ENCODE measurements around the gene ALKBH4. TPM values are rescaled to one million over a fixed set of nuclear protein-coding genes. Genes with fewer than 3 reads are reported as not detected.

ALKBH4 gene
- total RNA-seq, 1 experiment from 2014 or later: 31.0 TPM

DNA sequence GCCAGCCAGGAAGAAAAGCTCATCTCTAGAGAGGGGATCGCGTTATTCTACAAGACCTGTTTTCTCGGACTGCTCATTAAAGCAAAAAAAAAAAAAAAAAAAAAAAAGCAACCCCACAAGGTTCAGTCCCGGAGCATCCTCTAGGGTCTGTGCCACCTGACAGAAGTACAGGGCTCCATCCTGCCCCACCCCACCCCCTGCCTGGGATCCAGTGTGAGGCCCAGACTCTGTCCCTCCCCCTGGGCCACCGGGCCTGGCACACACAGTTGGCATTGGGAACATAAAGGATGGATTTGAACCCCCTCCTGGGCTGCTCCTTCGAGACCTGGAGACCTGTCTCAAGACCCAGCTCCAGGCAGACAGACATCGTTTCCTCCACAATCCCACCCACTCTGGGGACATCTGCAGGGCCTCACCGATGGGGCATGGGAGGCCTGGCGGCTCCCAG lies 30.6 kb downstream of the ALKBH4 start:
- no peaks in the 10 kb centered on the region for H3K27me3 ChIP-seq (ENCODE audit: low read length)
- peak; percentile 13 for ATAC-seq
- no peaks in the 10 kb centered on the region for H3K9me3 ChIP-seq (ENCODE audit: low read length)
- BruUV-seq (replicated peaks): TSS peak; percentile 36
- H3K4me2 ChIP-seq (ENCODE audit: low read length): peak overlapping the region; percentile 94
- H3K79me2 ChIP-seq (ENCODE audit: low read length): no peaks in the 10 kb centered on the region
- ChIA-PET CTCF (interaction anchor here (0.6 kb wide), 1 partner anchor 16 kb away, joined by 6 read pairs; no protein-coding TSS in a partner anchor), POLR2A (ENCODE audit: unreplicated experiment) (interaction anchor here (0.6 kb wide), 2 partner anchors 16 to 228 kb away, joined by 3 to 6 read pairs; no protein-coding TSS in a partner anchor)
- no peaks in the 10 kb centered on the region for H4K20me1 ChIP-seq (ENCODE audit: low read length)
- no peak overlapping the region for H3K27ac ChIP-seq (ENCODE audit: low read length)
- peaks cover 6% of the 10 kb centered on the region for H3F3A ChIP-seq (ENCODE audit: low read length, unreplicated experiment)
- H3K4me1 ChIP-seq (ENCODE audit: insufficient read depth, low read length): peaks cover 15% of the 10 kb centered on the region
- H3K4me3 ChIP-seq (ENCODE audit: low read length): peak overlapping the region; percentile 82
- no peak for TF ChIP-seq EZH2 (IDR thresholded peaks at IDR 0.05; ENCODE audit: low read length, unreplicated experiment)
- intact Hi-C loops (cut with micrococcal nuclease): no loop called here
- peak; percentile 9 for DNase-seq
- H3K9me2 ChIP-seq (replicated peaks; ENCODE audit: low read length): no peaks in the 10 kb centered on the region
- H2AFZ ChIP-seq (ENCODE audit: low read length): peak overlapping the region; percentile 84
- no peaks in the 10 kb centered on the region for H3K36me3 ChIP-seq (ENCODE audit: low read depth, low read length)
- H3K9ac ChIP-seq (ENCODE audit: low read length): peak overlapping the region; percentile 75

DNA sequence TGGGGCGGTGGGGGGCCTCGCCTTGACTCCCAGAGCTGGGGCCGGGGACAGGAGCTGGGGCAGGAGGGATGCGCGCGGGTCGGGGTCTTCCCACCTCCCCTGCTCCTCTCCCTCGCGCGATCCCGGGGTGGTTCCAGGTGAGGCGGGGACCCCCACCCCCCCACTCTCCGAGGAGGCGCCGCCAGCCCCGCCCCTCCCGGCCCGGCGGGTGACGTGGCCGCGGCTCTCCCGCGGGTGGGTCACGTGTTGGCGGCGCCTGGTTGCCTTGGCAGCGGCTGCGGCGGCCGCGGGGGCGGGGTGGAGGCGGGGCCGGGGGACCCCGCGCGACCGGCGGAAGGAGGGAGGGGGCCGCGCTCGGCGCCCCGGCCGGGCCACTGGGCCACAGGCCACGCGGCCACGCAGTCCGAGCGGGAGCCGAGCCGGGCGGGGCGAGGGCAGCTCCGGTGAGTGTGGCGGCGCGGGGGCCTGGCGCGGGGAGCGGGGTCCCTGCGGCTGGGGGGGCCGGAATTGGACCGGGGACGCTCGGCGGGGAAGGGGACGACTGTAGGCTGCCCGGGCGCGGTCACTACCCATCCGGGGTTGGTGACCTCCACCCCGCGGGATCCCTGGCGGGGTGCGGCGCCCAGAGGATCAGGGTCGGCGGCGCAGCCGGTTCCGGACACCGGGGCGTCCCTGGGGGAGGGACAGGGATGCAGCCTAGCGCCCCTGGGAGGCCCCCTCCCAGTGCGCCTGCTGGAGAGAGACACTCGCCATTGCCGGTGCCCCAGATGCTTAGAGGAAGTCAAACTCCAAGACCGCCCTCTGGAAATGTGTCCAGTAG lies 31.2 kb downstream of the ALKBH4 start, which contains the start of gene ORAI2:
Gene ORAI2 (plus strand): TSS at position 357 of the 820 bp plus-strand sequence. CDS start 5,382 bp downstream, outside the sequence.
- peaks cover 6% of the 10 kb centered on the region for H3F3A ChIP-seq (ENCODE audit: low read length, unreplicated experiment)
- POLR2A ChIA-PET (ENCODE audit: unreplicated experiment): interaction anchor here (0.6 kb wide), 2 partner anchors 17 to 227 kb away, joined by 3 to 6 read pairs; no protein-coding TSS in a partner anchor
- intact Hi-C loops (cut with micrococcal nuclease): no loop called here
- ATAC-seq (peak; percentile 49), DNase-seq (peak; percentile 58)
- H3K79me2 ChIP-seq (ENCODE audit: low read length): no peaks in the 10 kb centered on the region
- no peaks in the 10 kb centered on the region for H3K27me3 ChIP-seq (ENCODE audit: low read length)
- BruUV-seq (replicated peaks): no TSS peak
- no peak within 1 kb of the TSS for H3K27ac ChIP-seq (ENCODE audit: low read length)
- peak within 1 kb of the TSS; percentile 82 for H3K4me3 ChIP-seq (ENCODE audit: low read length)
- no peaks in the 10 kb centered on the region for H3K36me3 ChIP-seq (ENCODE audit: low read depth, low read length)
- H3K4me2 ChIP-seq (ENCODE audit: low read length): peak within 1 kb of the TSS; percentile 94
- H3K9me3 ChIP-seq (ENCODE audit: low read length): no peaks in the 10 kb centered on the region
- H3K9ac ChIP-seq (ENCODE audit: low read length): peak within 1 kb of the TSS; percentile 75
- TF ChIP-seq EZH2 (IDR thresholded peaks at IDR 0.05; ENCODE audit: low read length, unreplicated experiment): no peak
- no peak for TF ChIP-seq EZH2phosphoT487 (IDR thresholded peaks at IDR 0.05; ENCODE audit: borderline replicate concordance, low read length)
- TF ChIP-seq, protein P1, sequence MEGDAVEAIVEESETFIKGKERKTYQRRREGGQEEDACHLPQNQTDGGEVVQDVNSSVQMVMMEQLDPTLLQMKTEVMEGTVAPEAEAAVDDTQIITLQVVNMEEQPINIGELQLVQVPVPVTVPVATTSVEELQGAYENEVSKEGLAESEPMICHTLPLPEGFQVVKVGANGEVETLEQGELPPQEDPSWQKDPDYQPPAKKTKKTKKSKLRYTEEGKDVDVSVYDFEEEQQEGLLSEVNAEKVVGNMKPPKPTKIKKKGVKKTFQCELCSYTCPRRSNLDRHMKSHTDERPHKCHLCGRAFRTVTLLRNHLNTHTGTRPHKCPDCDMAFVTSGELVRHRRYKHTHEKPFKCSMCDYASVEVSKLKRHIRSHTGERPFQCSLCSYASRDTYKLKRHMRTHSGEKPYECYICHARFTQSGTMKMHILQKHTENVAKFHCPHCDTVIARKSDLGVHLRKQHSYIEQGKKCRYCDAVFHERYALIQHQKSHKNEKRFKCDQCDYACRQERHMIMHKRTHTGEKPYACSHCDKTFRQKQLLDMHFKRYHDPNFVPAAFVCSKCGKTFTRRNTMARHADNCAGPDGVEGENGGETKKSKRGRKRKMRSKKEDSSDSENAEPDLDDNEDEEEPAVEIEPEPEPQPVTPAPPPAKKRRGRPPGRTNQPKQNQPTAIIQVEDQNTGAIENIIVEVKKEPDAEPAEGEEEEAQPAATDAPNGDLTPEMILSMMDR (conservative IDR thresholded peaks at IDR 0.05; ENCODE audit: low read depth, low read length): no peak
- peak within 1 kb of the TSS; percentile 84 for H2AFZ ChIP-seq (ENCODE audit: low read length)
- peaks cover 15% of the 10 kb centered on the region for H3K4me1 ChIP-seq (ENCODE audit: insufficient read depth, low read length)
- no peaks in the 10 kb centered on the region for H3K9me2 ChIP-seq (replicated peaks; ENCODE audit: low read length)
- CTCF ChIA-PET: interaction anchor here (0.6 kb wide), 1 partner anchor 17 kb away, joined by 6 read pairs; no protein-coding TSS in a partner anchor
- no peaks in the 10 kb centered on the region for H4K20me1 ChIP-seq (ENCODE audit: low read length)

DNA sequence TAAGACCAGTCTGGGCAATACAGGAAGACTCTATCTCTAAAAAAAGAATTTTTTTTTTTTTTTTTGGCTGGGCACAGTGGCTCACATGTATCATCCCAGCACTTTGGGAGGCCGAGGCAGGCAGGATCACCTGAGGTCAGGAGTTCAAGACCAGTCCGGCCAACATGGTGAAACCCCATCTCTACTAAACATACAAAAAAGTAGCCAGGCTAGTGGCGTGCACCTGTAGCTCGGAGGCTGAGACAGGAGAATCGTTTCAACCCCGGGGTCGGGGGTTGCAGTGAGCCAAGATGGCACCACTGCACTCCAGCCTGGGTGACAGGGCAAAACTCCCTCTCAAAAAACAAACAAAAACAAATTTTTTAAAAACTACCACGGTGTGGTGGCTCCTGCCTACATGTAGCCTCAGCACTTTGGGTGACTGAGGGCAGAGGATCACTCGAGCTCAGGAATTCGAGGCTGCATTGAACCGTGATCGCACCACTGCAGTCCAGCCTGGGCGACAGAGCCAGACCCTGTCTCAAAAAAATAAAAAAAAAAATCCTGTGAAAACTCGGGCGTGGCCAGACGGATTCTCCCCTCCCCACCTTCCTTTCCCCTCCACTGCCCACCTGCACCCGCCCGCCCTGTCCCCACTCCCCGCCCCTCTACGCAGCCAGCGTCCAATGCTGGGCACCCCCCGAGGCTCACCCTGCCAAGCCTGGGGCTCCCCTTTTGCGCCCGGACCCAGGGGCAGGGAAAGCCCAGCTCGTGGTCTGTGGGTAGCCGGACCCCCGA lies 32.0 kb downstream of the ALKBH4 start:
- no TSS peak for BruUV-seq (replicated peaks)
- no peaks in the 10 kb centered on the region for H3K27me3 ChIP-seq (ENCODE audit: low read length)
- CTCF ChIA-PET: no interaction called here

More for the DNA sequence above, 32.0 kb downstream of the ALKBH4 start:
- Histone ChIP-seq H3K36me3 (ENCODE audit: low read depth, low read length) (no peaks in the 10 kb centered on the region), H3K4me3 (ENCODE audit: low read length) (peak overlapping the region; percentile 52), H3K9me2 (replicated peaks; ENCODE audit: low read length) (no peaks in the 10 kb centered on the region), H3K79me2 (ENCODE audit: low read length) (no peaks in the 10 kb centered on the region), H3K9ac (ENCODE audit: low read length) (no peak overlapping the region), H4K20me1 (ENCODE audit: low read length) (no peaks in the 10 kb centered on the region), H3K4me1 (ENCODE audit: insufficient read depth, low read length) (peaks cover 15% of the 10 kb centered on the region), H3F3A (ENCODE audit: low read length, unreplicated experiment) (peaks cover 6% of the 10 kb centered on the region), H3K9me3 (ENCODE audit: low read length) (no peaks in the 10 kb centered on the region), H3K4me2 (ENCODE audit: low read length) (peak overlapping the region; percentile 75), H2AFZ (ENCODE audit: low read length) (peak overlapping the region; percentile 63; the same call in 1 of the 2 replicates), H3K27ac (ENCODE audit: low read length) (no peak overlapping the region)
- TF ChIP-seq EZH2 (IDR thresholded peaks at IDR 0.05; ENCODE audit: low read length, unreplicated experiment): no peak
- no peak for TF ChIP-seq EZH2phosphoT487 (IDR thresholded peaks at IDR 0.05; ENCODE audit: borderline replicate concordance, low read length)
- TF ChIP-seq, protein P1 (conservative IDR thresholded peaks at IDR 0.05; ENCODE audit: low read depth, low read length): no peak
- intact Hi-C loops (cut with micrococcal nuclease): no loop called here
- DNase-seq (no peak), ATAC-seq (no peak; the same call in 1 of the 2 replicates)
- POLR2A ChIA-PET (ENCODE audit: unreplicated experiment): no interaction called here
